SK-N-SH (cell line): Measurements from ENCODE around the gene PEX11G. TPM values are rescaled to one million over a fixed set of nuclear protein-coding genes. Genes with fewer than 3 reads are reported as not detected.

Experiments used
- CTCF ChIA-PET: fragments of 300-600, 350-600 bp; formaldehyde crosslinking; extraction: SDS; loops from one replicate; lab custom pipeline; 2021; lab: Yijun Ruan, JAX
- POLR2A ChIA-PET: fragments of 350-600 bp; sonication (Branson Sonifier 250); formaldehyde crosslinking; extraction: SDS; loops from one replicate; lab custom pipeline; 2020; ENCODE audit warnings: antibody characterized with exemption, inconsistent platforms; lab: Yijun Ruan, JAX
- DNase-seq: peaks from one replicate; pipeline ENCODE4 v3.0.0; 2012
- H2AFZ ChIP-seq: fragments of 200-600 bp; sonication (generic); 2 replicates; pipeline ENCODE4 v1.8.1; 2016; ENCODE audit warnings: antibody characterized with exemption, mild to moderate bottlenecking, low read depth
- H3F3A ChIP-seq: fragments of 200-600 bp; sonication (generic); replicated peaks from 2 replicates; pipeline ENCODE3; 2016; ENCODE audit warnings: antibody characterized with exemption, mild to moderate bottlenecking; ENCODE audit not compliant: insufficient read depth
- H3K27ac ChIP-seq, 2 experiments: fragments of 200-500 bp in 1 of 2; fragments of 200-600 bp in 1 of 2; sonication (Bioruptor generic) in 1 of 2; sonication (generic), shearing (Covaris generic) in 1 of 2; 2 replicates each; pipeline versions ENCODE4 v1.5.1 to v1.6.1; 2014 to 2016; ENCODE audit warnings: low read depth in 2 of 2, inconsistent platforms in 1 of 2, low read length in 1 of 2, mild to moderate bottlenecking in 1 of 2, mixed read lengths in 1 of 2
- H3K27me3 ChIP-seq: fragments of 200-600 bp; sonication (generic), shearing (Covaris generic); 2 replicates; pipeline ENCODE4 v1.6.1; 2016; ENCODE audit warnings: mixed run types; ENCODE audit not compliant: insufficient read depth
- H3K36me3 ChIP-seq, 2 experiments: fragments of 200-500 bp in 1 of 2; fragments of 200-600 bp in 1 of 2; sonication (Bioruptor generic) in 1 of 2; sonication (generic) in 1 of 2; replicated peaks in 1 of 2; 2 replicates each; pipeline versions ENCODE3 to v1.5.1; 2014 to 2016; ENCODE audit warnings: low read length in 1 of 2, mild to moderate bottlenecking in 1 of 2; ENCODE audit not compliant: insufficient read depth in 2 of 2, control insufficient read depth in 1 of 2
- H3K4me1 ChIP-seq, 2 experiments: fragments of 200-500 bp in 1 of 2; fragments of 200-600 bp in 1 of 2; sonication (Bioruptor generic) in 1 of 2; sonication (generic), shearing (Covaris generic) in 1 of 2; 2 replicates each; pipeline versions ENCODE4 v1.5.1 to v1.6.1; 2014 to 2016; ENCODE audit warnings: low read depth in 1 of 2, low read length in 1 of 2, mixed run types in 1 of 2; ENCODE audit not compliant: insufficient read depth in 2 of 2, control insufficient read depth in 1 of 2
- H3K4me2 ChIP-seq: fragments of 200-600 bp; sonication (generic), shearing (Covaris generic); 2 replicates; pipeline ENCODE4 v1.6.1; 2017; ENCODE audit warnings: mixed run types
- H3K4me3 ChIP-seq, 2 experiments: fragments of 200-500 bp in 1 of 2; fragments of 200-600 bp in 1 of 2; sonication (Bioruptor generic) in 1 of 2; sonication (generic), shearing (Covaris generic) in 1 of 2; 2 replicates each; pipeline versions ENCODE4 v1.5.1 to v1.8.1; 2014 to 2016; ENCODE audit warnings: low read depth in 2 of 2, inconsistent platforms in 1 of 2, low read length in 1 of 2, mild to moderate bottlenecking in 1 of 2, mixed read lengths in 1 of 2, moderate library complexity in 1 of 2
- H3K79me2 ChIP-seq: fragments of 200-600 bp; sonication (generic); 2 replicates; pipeline ENCODE4 v1.8.1; 2017; ENCODE audit warnings: mild to moderate bottlenecking; ENCODE audit not compliant: insufficient read depth
- H3K9ac ChIP-seq: fragments of 200-600 bp; sonication (generic); 2 replicates; pipeline ENCODE4 v1.6.1; 2017; ENCODE audit warnings: mixed run types
- H3K9me2 ChIP-seq: fragments of 200-600 bp; sonication (generic); 2 replicates; pipeline ENCODE4 v1.6.1; 2017; ENCODE audit warnings: mixed run types
- H3K9me3 ChIP-seq: fragments of 200-600 bp; sonication (generic); 2 replicates; pipeline ENCODE4 v1.6.1; 2017; ENCODE audit warnings: mixed run types, mild to moderate bottlenecking, moderate library complexity
- H4K20me1 ChIP-seq: fragments of 200-600 bp; sonication (generic); 2 replicates; pipeline ENCODE4 v1.6.1; 2017; ENCODE audit warnings: mild to moderate bottlenecking, mixed run types; ENCODE audit not compliant: insufficient read depth
- CHD2 ChIP-seq: fragments of 150-350 bp; IDR thresholded peaks from 2 replicates; pipeline ENCODE4 v1.6.1; 2018; ENCODE audit warnings: low read length; ENCODE audit not compliant: partially characterized antibody
- ELF1 ChIP-seq: IDR thresholded peaks from 2 replicates; pipeline ENCODE4 v1.4.0; 2012
- EZH2phosphoT487 ChIP-seq: fragments of 200-600 bp; sonication (generic); IDR thresholded peaks from 2 replicates; pipeline ENCODE4 v1.6.1; 2017; ENCODE audit warnings: low read depth, mixed run types, mild to moderate bottlenecking, antibody characterized with exemption, moderate library complexity, borderline replicate concordance
- FOXJ3 ChIP-seq: sonication (generic); formaldehyde crosslinking; IDR thresholded peaks from 2 replicates; pipeline ENCODE4 v1.5.1; 2020; ENCODE audit warnings: mild to moderate bottlenecking, missing genetic modification reagents
- FOXM1 ChIP-seq: IDR thresholded peaks from 2 replicates; pipeline ENCODE4 v1.4.0; 2012; ENCODE audit warnings: low read depth, mild to moderate bottlenecking
- GABPA ChIP-seq: IDR thresholded peaks from 2 replicates; pipeline ENCODE4 v1.4.0; 2012; ENCODE audit warnings: low read depth, mild to moderate bottlenecking
- GATA2 ChIP-seq: sonication (generic); formaldehyde crosslinking; IDR thresholded peaks from 2 replicates; pipeline ENCODE4 v1.5.0; 2020; ENCODE audit warnings: mild to moderate bottlenecking, missing genetic modification reagents
- JUND ChIP-seq: IDR thresholded peaks from 2 replicates; pipeline ENCODE4 v1.4.0; 2012
- MAX ChIP-seq: IDR thresholded peaks from 2 replicates; pipeline ENCODE4 v1.4.0; 2012; ENCODE audit warnings: low read depth
- NRF1 ChIP-seq: IDR thresholded peaks from 2 replicates; pipeline ENCODE4 v1.6.1; 2012; ENCODE audit warnings: low read depth, mild to moderate bottlenecking, low read length
- POLR2AphosphoS5 ChIP-seq: IDR thresholded peaks from 2 replicates; pipeline ENCODE4 v1.6.1; 2012; ENCODE audit warnings: low read depth, low read length
- REST ChIP-seq: IDR thresholded peaks from 2 replicates; pipeline ENCODE4 v1.6.1; 2012; ENCODE audit warnings: mild to moderate bottlenecking, low read depth, low read length, moderate library complexity
- RFX5 ChIP-seq: IDR thresholded peaks from 2 replicates; pipeline ENCODE4 v1.6.1; 2012; ENCODE audit warnings: mild to moderate bottlenecking, improper control_type of control experiment, low read length
- RXRA ChIP-seq: IDR thresholded peaks from 2 replicates; pipeline ENCODE4 v1.4.0; 2012; ENCODE audit warnings: low read depth, mild to moderate bottlenecking, borderline replicate concordance
- SIN3A ChIP-seq: IDR thresholded peaks from 2 replicates; pipeline ENCODE4 v1.6.1; 2012; ENCODE audit warnings: low read depth, mild to moderate bottlenecking, low read length, moderate library complexity, borderline replicate concordance
- SMC3 ChIP-seq: IDR thresholded peaks from 2 replicates; pipeline ENCODE4 v1.6.1; 2012; ENCODE audit warnings: low read depth, low read length, improper control_type of control experiment
- TCF12 ChIP-seq: IDR thresholded peaks from 2 replicates; pipeline ENCODE4 v1.4.0; 2012
- YY1 ChIP-seq: IDR thresholded peaks from 2 replicates; pipeline ENCODE4 v1.4.0; 2012; ENCODE audit warnings: low read depth, mild to moderate bottlenecking
- WGBS: methylation state at CpG from one replicate; pipeline ENCODE4 v1.1.6; 2017; ENCODE audit warnings: low lambda C conversion rate; 5-methylcytosine and 5-hydroxymethylcytosine counted together
- polyA plus RNA-seq, 3 experiments: library from polyadenylated mRNA; depleted of rRNA; stranded (reverse); fragments of >200 nt; gene quantifications; 2 replicates each; pipeline ENCODE4 v1.2.3, GENCODE V29; 2012
- TF ChIP-seq, protein P1 (sequence below): IDR thresholded peaks from 2 replicates; pipeline ENCODE4 v1.4.0; 2012; ENCODE audit warnings: low read depth, borderline replicate concordance
- TF ChIP-seq, protein P2 (sequence below): fragments of 150-350 bp; IDR thresholded peaks from 2 replicates; pipeline ENCODE4 v1.6.1; 2016; ENCODE audit warnings: mild to moderate bottlenecking, low read depth, low read length

PEX11G gene
- polyA plus RNA-seq, 1 of the 3 experiments (the other 2 are of a cell fraction): 6.1 TPM

DNA sequence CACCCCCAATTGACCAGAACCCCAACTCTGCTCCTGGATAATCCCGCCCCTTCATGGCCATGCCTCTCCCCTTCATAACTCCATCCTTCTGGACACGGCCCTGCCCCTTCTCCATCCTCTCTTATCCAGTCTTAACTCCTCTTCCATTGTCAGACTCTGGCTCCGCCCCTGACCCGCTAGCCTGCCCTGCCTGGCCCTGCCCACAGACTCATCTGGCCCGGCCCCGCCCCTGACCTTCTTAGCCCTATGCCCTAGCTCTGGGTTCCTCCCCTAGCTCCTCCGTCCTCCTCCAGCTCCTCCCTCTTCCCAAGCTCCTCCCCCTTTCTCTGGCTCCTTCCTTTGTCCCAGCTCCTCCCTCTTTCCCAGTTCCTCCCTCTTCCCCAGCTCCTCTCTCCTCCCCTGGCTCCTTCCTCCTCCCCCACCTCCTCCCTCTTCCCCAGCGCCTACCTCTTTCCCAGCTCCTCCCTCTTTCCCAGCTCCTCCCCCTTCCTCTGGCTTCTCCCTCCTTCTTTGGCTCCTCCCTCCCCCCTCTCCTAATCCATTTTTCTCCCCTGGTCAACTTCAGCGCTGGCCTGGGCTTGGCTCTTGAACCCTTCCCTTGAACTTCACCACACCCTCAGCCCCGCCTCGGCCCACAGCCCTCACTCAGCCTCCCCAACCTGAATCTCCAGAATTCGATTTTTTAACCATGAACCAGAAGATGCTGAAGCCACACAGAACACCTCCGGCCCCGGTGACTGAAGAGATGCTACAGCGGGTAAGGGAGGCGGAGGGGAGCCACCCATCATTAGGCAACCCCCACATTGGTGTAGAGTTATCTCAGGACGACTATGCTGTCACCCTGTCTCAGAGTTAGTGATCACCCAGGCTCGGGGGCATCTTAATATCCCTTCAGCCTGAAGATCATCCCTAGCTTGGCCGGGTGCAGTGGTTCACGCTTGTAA lies 17.8 kb upstream of the PEX11G start:
- peak; percentile 81 for DNase-seq
- Histone ChIP-seq H2AFZ (no peak overlapping the region; the same call in 1 of the 2 replicates), H3K36me3 (no peaks in the 10 kb centered on the region), H3K4me1 (peaks cover 0 to 13% of the 10 kb centered on the region in 2 experiments; a peak in 1 of 4 replicates), H3K9ac (no peak overlapping the region), H3K27me3 (no peaks in the 10 kb centered on the region), H3F3A (peaks cover 10% of the 10 kb centered on the region), H3K9me2 (no peaks in the 10 kb centered on the region), H3K4me2 (no peak overlapping the region), H3K79me2 (no peaks in the 10 kb centered on the region), H3K27ac (peak overlapping the region in 1 of 2 experiments; percentile 47; a peak in 1 of 4 replicates), H3K9me3 (no peaks in the 10 kb centered on the region), H4K20me1 (no peaks in the 10 kb centered on the region), H3K4me3 (peak overlapping the region in 1 of 2 experiments; percentile 6; a peak in 1 of 4 replicates)
- TF ChIP-seq JUND (no peak), FOXM1 (no peak), CHD2 (no peak), MAX (no peak), GATA2 (CRISPR knock-in tag) (no peak), NRF1 (no peak), RXRA (no peak), YY1 (no peak), ELF1 (no peak), SMC3 (no peak), EZH2phosphoT487 (no peak), REST (no peak), RFX5 (no peak), SIN3A (no peak), POLR2AphosphoS5 (no peak), FOXJ3 (CRISPR knock-in tag) (no peak), GABPA (no peak), TCF12 (no peak)
- TF ChIP-seq, protein P1, sequence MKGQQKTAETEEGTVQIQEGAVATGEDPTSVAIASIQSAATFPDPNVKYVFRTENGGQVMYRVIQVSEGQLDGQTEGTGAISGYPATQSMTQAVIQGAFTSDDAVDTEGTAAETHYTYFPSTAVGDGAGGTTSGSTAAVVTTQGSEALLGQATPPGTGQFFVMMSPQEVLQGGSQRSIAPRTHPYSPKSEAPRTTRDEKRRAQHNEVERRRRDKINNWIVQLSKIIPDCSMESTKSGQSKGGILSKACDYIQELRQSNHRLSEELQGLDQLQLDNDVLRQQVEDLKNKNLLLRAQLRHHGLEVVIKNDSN: no peak
- TF ChIP-seq, protein P2, sequence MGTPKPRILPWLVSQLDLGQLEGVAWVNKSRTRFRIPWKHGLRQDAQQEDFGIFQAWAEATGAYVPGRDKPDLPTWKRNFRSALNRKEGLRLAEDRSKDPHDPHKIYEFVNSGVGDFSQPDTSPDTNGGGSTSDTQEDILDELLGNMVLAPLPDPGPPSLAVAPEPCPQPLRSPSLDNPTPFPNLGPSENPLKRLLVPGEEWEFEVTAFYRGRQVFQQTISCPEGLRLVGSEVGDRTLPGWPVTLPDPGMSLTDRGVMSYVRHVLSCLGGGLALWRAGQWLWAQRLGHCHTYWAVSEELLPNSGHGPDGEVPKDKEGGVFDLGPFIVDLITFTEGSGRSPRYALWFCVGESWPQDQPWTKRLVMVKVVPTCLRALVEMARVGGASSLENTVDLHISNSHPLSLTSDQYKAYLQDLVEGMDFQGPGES: no peak
- CTCF ChIA-PET: interaction anchor here (0.8 to 1.3 kb wide), 3 partner anchors 9 to 17 kb away, joined by 3 to 4 read pairs (median 4); a partner anchor contains a TSS
- 48% methylated on average over 17 of the region's 20 CpGs for WGBS
- POLR2A ChIA-PET: interaction anchor here (0.6 to 1.8 kb wide), 3 partner anchors 9 to 15 kb away, joined by 3 to 8 read pairs (median 6); partner anchors contain the start of gene ZNF358
